ENCODE measurements around the gene PRR3. TPM values are rescaled to one million over a fixed set of nuclear protein-coding genes. Genes with fewer than 3 reads are reported as not detected.

PRR3 gene
- total RNA-seq, 1 donor from 2014 or later = 5.9 TPM

DNA sequence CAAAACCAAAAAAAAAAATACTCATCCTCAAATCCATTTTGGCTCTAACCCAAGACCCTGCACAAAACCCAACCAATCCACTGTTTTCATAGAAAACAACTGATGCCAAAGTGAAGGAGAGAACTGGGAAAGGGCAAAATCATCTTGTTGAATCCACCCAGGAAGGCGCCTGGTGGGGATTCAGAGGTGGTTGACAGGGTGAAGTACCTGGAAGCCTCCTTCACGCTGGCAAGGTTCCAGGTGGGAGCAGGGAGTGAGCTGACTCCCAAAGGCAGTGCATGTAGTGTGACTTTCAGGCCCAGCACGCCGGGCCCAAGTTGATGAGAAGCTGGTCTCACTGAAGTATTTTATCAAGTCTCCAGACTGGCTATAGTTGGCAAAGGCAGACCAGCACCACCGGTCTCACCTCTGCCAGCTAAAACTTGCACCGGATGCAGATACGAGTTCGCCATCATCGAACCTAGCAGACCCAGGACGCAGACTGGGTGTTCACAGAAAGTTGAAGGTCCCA is 43.4 kb downstream of the PRR3 start:
- no peak for DNase-seq (ENCODE audit: extremely low spot score in 2 of 2)
- TF ChIP-seq POLR2A (IDR thresholded peaks at IDR 0.05) (no peak), POLR2AphosphoS5 (IDR thresholded peaks at IDR 0.05; ENCODE audit: insufficient read depth in 1 of 2, low read depth in 1 of 2) (peak in 1 of 2 donors; percentile 70)
- TF ChIP-seq, protein P1, sequence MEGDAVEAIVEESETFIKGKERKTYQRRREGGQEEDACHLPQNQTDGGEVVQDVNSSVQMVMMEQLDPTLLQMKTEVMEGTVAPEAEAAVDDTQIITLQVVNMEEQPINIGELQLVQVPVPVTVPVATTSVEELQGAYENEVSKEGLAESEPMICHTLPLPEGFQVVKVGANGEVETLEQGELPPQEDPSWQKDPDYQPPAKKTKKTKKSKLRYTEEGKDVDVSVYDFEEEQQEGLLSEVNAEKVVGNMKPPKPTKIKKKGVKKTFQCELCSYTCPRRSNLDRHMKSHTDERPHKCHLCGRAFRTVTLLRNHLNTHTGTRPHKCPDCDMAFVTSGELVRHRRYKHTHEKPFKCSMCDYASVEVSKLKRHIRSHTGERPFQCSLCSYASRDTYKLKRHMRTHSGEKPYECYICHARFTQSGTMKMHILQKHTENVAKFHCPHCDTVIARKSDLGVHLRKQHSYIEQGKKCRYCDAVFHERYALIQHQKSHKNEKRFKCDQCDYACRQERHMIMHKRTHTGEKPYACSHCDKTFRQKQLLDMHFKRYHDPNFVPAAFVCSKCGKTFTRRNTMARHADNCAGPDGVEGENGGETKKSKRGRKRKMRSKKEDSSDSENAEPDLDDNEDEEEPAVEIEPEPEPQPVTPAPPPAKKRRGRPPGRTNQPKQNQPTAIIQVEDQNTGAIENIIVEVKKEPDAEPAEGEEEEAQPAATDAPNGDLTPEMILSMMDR (IDR thresholded peaks at IDR 0.05) = no peak
- intact Hi-C loops (cut with DNase I) = no loop called here

DNA sequence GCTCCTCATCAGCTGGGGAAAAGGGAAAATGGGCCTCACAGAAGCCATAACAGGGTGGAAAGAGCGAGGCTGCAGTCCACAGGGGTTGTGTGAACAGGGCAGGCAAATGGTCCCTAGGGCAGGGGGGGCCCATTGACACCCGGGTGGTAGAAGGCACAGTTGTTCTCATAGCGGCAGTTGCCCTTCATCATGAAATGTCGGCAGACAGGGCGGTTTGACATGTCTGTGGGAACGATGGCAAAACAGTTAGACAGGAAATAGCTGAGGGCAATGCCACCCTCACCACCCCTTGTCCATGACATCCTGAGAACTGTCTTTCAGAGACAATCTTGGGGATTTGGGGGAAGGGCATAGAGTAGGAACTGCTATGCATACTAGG is 44.3 kb downstream of the PRR3 start:
- intact Hi-C loops (cut with DNase I) = no loop called here
- H3K27ac ChIP-seq = no peak overlapping the region

More for the DNA sequence above, 43.4 kb downstream of the PRR3 start:
- Histone ChIP-seq H3K27ac (no peak overlapping the region), H3K4me1 (no peaks in the 10 kb centered on the region), H3K9me3 (no peaks in the 10 kb centered on the region), H3K4me3 (no peak overlapping the region), H3K27me3 (no peaks in the 10 kb centered on the region), H3K36me3 (peaks cover 9 to 53% of the 10 kb centered on the region in 2 donors)

DNA sequence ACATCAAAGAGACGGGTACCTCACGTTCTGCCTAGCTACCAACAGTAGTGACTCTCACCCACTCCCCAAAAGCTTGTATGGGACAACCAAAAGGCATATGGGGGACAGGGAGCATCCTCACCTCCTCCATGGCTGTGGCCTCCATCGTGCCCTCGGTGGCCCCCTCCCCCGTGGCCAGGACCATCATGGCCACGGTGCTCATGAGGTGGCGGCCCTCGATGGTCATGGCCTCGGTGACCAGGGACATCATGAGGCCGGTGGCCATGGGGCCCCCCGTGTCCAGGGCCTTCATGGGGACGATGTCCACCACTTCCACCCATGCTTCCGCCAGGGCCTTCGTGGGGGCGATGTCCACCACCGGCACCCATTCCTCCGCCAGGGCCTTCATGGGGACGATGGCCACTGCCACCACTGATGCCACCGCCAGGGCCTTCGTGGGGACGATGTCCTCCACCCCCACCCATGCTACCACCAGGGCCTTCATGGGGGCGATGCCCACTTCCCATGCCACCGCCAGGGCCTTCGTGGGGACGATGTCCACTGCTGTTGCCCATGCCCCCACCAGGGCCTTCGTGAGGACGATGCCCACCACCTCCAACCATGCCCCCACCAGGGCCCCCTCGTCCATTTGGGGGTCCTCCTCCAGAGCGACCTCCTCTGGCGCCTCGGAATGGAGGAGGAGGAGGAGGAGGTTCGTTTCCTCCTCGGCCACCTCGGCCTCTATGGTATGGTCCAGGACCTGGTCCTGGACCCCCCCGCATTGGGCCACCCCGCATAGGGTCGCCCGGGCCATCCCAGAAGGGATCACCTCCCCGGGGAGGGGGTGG is 44.9 kb downstream of the PRR3 start:
- no peaks in the 10 kb centered on the region for H3K9me3 ChIP-seq
- intact Hi-C loops (cut with DNase I) = no loop called here
- H3K4me3 ChIP-seq = no peak overlapping the region
- H3K4me1 ChIP-seq = no peaks in the 10 kb centered on the region
- TF ChIP-seq, protein P1 (IDR thresholded peaks at IDR 0.05) = no peak
- peak in 1 of 2 donors; percentile 65 for TF ChIP-seq POLR2AphosphoS5 (IDR thresholded peaks at IDR 0.05; ENCODE audit: insufficient read depth in 1 of 2, low read depth in 1 of 2)
- peaks cover 14 to 68% of the 10 kb centered on the region in 2 donors for H3K36me3 ChIP-seq
- DNase-seq (ENCODE audit: extremely low spot score in 2 of 2) = no peak
- H3K27ac ChIP-seq = no peak overlapping the region
- H3K27me3 ChIP-seq = no peaks in the 10 kb centered on the region

More for the DNA sequence above, 44.3 kb downstream of the PRR3 start:
- Histone ChIP-seq H3K4me1 (no peaks in the 10 kb centered on the region), H3K4me3 (no peak overlapping the region), H3K36me3 (peaks cover 11 to 62% of the 10 kb centered on the region in 2 donors), H3K27me3 (no peaks in the 10 kb centered on the region), H3K9me3 (no peaks in the 10 kb centered on the region)
- TF ChIP-seq POLR2A (IDR thresholded peaks at IDR 0.05) = no peak
- TF ChIP-seq, protein P1 (IDR thresholded peaks at IDR 0.05) = no peak
- no peak for TF ChIP-seq POLR2AphosphoS5 (IDR thresholded peaks at IDR 0.05; ENCODE audit: insufficient read depth in 1 of 2, low read depth in 1 of 2)
- no peak for DNase-seq (ENCODE audit: extremely low spot score in 2 of 2)

DNA sequence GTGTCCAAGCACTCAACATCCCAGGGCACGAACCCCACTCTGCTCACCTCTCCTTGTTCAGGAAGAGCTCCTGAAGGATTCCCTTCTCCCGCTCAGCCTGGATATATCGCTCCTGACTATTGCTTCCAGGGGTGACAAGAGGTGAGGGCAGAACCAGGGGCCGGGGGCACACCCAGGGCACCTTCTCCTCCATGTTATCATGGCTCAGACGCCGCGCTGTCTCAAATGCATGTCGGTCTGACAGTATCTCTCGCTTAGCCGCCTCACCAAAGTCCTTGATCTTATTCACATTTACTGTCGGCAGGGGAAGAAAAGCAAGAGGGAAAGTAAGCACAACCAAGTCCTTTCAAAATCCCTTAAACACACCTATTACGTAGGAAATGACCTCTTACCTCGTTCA is 46.9 kb downstream of the PRR3 start:
- peaks cover 14 to 87% of the 10 kb centered on the region in 2 donors for H3K36me3 ChIP-seq
- TF ChIP-seq, protein P1 (IDR thresholded peaks at IDR 0.05) = no peak
- TF ChIP-seq POLR2AphosphoS5 (IDR thresholded peaks at IDR 0.05; ENCODE audit: insufficient read depth in 1 of 2, low read depth in 1 of 2) (no peak), POLR2A (IDR thresholded peaks at IDR 0.05) (no peak)
- intact Hi-C loops (cut with DNase I) = no loop called here

DNA sequence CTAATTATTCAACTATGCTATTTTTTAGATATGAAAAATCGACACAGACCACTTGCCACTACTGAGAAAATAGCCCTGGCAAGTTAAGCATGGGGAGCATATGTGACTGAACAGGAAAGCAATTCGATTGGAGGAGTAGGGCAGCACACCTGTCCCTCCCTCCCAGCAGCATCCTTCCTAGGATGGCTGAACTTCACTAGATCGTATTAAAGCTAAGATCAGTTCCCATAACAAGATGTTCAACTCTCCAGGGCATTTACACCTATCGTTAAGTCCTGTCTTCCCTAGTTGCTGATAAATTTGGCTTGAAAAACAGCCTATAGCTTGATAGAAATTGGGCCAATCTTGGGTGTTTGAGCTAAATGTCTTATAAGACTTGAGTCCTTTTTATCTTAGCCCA is 53.0 kb downstream of the PRR3 start:
- no peaks in the 10 kb centered on the region for H3K27me3 ChIP-seq
- intact Hi-C loops (cut with DNase I) = loop anchor here (10.0 kb wide), 1 partner anchor 75 kb away; the partner anchor contains the start of gene PPP1R18
- TF ChIP-seq POLR2A (IDR thresholded peaks at IDR 0.05) (no peak), POLR2AphosphoS5 (IDR thresholded peaks at IDR 0.05; ENCODE audit: insufficient read depth in 1 of 2, low read depth in 1 of 2) (no peak)
- TF ChIP-seq, protein P1 (IDR thresholded peaks at IDR 0.05) = no peak
- H3K36me3 ChIP-seq = peaks cover 5 to 42% of the 10 kb centered on the region in 2 donors
- no peak for DNase-seq (ENCODE audit: extremely low spot score in 2 of 2)
- no peaks in the 10 kb centered on the region for H3K9me3 ChIP-seq
- peaks cover 59% of the 10 kb centered on the region for H3K4me1 ChIP-seq
- H3K27ac ChIP-seq = no peak overlapping the region
- no peak overlapping the region for H3K4me3 ChIP-seq

More for the DNA sequence above, 46.9 kb downstream of the PRR3 start:
- DNase-seq (ENCODE audit: extremely low spot score in 2 of 2) = no peak
- Histone ChIP-seq H3K4me3 (no peak overlapping the region), H3K4me1 (peaks cover 2% of the 10 kb centered on the region), H3K9me3 (no peaks in the 10 kb centered on the region), H3K27ac (no peak overlapping the region), H3K27me3 (no peaks in the 10 kb centered on the region)

All from vagina (tissue), 2 donors.